Measurements from ENCODE around the gene MAN2A1.
"Not testable (repeated sequence)": the region's sequence is repeated elsewhere in the genome, so short reads cannot be mapped to it uniquely, and the experiment has no call there.

The MAN2A1 gene

DNA sequence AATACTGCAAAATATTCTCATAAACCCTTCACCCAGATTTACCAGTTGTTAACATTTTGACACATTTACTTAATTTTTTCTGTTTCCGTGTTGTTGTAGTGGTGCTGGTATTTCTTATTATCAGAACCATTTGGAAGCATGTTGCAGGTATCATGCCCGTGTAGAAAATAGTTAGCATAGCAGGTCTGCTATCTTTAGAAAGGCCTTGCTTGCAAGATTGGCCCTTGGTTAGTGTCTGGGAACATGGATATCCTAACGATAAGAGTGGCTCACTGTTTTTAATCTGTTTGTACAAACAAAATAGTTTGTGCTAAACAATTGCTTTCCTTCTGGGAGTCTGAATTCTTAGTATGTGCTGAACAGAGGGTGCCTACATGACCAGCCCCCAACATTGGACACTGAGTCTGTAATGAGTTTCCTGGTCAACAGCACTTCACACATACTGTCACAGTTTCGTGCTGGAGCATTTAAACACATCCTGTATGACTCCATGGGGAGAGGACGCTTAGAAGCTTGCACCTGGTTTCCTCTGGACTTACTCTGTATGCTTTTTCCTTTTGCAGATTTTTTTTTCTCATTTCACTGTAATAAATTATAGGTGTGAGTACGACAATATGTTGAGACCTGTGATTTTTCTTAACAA is 66.9 kb downstream of the MAN2A1 start:
- DNase-seq (ENCODE audit: low spot score), result no peak

DNA sequence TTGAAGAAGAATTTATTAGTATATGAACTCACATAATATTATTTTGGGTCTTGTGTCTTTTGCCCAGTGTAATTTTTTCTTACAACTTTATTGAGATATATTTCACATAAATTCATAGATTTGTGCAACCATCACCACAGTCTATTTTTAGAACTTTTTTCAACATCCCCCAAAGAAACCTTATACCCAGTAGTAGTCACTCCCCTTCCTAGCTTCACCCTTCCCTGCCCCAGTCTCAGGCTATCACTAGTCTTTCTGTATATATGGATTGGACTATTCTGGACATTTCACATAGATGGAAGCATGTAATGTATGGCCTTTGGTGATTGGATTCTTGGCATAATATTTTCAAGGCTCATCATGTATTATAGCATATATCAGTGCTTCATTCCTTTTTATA is 67.8 kb downstream of the MAN2A1 start:
- no peak for DNase-seq (ENCODE audit: low spot score)

DNA sequence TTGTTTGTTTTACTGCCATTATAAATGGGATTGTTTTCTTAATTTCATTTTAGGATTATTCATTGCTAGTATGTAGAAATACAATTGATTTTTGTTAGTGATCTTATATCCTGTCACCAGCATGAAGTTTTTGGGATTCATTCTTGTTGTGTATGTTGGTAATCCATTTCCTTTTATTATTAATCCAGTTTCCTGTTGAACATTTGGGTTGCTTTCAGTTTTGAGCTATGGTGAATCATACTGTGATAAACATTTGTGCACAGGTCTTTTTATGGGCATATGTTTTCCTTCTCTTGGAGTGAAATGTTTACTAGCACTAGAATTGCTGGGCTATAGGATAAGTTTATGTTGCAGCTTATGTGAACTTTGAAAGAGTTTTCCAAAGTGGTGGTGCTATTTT is 69.6 kb downstream of the MAN2A1 start:
- peak; percentile 4 for DNase-seq (ENCODE audit: low spot score)

DNA sequence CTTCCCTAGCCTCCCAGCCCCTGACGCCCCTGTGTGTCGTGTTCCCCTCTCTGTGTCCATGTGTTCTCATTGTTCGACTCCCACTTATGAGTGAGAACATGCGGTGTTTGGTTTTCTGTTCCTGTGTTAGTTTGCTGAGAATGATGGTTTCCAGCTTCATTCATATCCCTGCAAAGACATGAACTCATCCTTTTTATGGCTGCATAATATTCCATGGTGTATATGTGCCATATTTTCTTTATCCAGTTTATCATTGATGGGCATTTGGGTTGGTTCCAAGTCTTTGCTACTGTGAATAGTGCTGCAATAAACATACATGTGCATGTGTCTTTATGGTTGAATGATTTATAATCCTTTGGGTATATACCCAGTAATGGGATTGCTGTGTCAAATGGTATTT is 70.4 kb downstream of the MAN2A1 start:
- DNase-seq (ENCODE audit: low spot score), result not testable (repeated sequence)

DNA sequence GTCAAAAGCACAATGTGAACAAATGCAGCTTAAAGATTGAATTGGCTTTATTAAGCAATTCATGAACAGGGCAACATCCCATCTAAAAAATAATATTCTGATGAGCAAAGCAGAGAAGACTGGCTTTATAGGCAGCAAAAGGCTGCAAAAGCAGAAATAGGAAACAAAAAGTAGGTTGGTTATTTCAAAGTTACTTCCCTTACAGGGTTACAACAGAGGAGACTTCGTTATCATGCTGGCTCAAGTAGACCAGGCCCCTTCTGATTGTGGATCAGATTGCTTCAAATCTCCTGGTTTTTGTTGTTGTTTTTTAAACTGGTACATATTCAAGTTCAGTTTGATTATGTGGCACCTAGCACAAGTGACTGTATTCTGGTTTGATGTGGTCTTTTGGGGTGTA is 73.1 kb downstream of the MAN2A1 start:
- DNase-seq (ENCODE audit: low spot score), result no peak

DNA sequence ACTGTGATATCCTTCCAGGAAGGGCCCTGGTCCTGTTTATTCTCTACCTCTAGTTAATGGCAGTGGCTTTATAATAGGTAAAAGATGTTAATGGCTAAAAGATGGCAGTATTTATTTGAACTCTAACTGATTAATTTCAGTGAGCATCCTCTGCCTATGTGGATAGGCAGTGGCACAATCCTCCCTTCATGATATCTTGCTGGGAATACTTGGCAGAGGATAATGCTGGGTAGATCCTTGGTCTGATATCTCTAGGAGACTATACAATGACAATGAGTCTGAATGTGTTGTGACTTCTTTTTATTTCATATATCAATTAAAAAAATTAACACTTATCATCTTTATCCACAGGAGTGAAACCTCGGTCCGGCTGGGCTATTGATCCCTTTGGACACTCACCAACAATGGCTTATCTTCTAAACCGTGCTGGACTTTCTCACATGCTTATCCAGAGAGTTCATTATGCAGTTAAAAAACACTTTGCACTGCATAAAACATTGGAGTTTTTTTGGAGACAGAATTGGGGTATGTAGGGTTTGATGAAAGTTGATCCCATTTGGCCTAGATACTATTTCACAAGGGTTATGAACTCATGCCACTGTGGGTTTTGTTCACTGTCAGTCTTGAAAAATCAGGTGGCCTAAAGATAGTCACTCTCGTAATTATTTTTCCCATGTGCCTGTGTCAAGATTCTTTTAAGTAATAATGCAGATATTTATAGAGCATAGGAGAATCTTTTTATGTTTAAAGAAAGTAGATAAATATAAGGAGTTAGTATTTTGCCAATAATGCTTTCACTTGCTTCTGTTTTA is 77.7 kb downstream of the MAN2A1 start:
- no peak for DNase-seq (ENCODE audit: low spot score)

DNA sequence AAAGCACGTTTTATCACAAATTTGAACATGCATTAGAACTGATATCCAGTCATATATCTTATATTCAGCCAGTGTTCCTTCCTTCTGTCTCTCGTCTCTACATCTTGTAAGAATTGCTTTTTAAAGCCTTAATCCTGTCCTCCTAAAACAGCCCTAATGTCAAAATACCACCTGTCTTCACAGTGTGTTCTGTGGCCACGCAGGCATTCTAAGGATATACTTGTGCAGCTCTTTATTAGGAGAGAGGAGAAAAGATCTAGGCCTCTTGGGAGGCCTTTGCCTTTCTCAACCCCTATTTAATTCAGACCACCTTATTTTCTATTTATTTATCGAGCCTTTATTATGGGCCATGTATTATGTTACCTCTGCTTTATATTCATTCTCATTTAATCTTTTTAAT is 78.3 kb downstream of the MAN2A1 start:
- DNase-seq (ENCODE audit: low spot score), result no peak

GRCh38 chr5:109769597-109770291 is 80.0 kb downstream of the MAN2A1 start:
- DNase-seq (ENCODE audit: low spot score), result no peak

DNA sequence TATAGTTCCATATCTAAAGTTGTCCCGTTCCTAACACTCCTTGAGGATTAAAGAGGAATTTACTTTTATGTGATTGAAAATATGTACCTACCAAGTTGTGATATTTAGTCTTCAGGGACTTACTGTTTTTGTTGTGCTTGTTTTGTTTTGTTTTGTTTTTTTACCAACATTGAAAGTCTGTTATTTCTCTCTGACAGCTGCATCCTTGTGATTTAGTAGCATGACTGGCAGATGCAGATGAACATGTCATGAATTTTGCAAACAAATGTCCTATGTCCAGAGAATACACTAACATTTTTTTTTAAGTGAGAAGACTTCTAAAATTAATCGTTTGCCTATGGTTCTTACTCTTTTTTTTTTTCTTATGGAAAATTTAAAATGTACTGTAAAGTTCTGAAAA is 85.4 kb downstream of the MAN2A1 start:
- no peak for DNase-seq (ENCODE audit: low spot score)

DNA sequence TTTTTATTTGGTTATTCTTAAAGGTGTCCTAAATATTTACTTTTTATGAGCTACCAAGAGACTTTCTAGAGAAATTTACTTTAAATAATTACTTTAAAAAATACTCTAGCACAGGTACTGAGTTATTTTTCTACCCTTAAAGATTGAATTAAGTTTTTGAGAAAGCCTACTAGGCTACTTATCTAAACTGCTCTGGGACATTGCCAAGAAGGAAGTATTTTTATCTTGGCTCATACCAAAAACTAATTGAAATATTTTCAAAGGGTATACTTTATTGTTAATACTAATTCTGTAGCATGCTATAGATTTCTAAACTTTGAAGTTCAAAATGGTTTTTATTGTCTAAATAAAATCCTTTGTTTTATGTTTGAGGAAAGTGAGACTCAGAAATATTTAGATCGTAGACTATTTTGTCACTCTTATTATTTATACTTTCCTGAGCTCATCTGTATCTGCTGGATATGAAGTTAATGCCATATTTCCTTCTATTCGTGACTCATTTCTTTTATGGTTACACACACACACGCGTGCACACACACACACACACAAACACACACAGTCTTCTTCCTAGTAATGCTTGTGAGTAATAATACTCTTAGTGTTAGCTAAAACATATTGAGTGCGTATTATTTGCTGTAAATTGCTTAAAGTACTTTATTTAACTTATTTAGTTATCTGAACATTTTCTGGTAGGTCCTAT is 89.5 kb downstream of the MAN2A1 start:
- no peak for DNase-seq (ENCODE audit: low spot score)

- no peak for DNase-seq (ENCODE audit: low spot score)
Measured at GRCh38 chr5:109784687-109785086, 95.0 kb downstream of the MAN2A1 start.

- DNase-seq (ENCODE audit: low spot score), result no peak
Measured at GRCh38 chr5:109786206-109786855, 96.6 kb downstream of the MAN2A1 start.

GRCh38 chr5:109788596-109788995 is 98.9 kb downstream of the MAN2A1 start:
- DNase-seq (ENCODE audit: low spot score), result peak; percentile 35

GRCh38 chr5:109792613-109793012 is 102.9 kb downstream of the MAN2A1 start:
- no peak for DNase-seq (ENCODE audit: low spot score)

- no peak for DNase-seq (ENCODE audit: low spot score)
Measured at GRCh38 chr5:109803854-109804253, 114.1 kb downstream of the MAN2A1 start.

DNA sequence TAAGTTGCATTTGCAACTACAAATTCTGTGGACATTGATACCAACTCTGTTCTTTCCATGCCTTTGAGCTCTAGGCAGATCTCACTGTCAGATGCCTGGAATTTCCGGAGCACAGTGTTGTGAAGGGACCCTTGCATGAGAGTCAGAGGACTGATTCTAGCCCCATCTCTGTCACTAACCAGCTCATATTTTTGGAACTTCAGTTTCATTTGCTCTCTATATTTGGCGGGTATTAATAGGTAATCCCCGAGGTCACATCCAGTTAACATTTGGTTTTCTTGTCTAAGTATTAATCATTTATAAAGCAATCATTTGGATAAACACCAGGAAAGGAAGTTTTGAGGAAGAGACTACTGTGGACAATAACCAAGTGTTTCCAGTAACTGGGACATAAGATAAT is 115.7 kb downstream of the MAN2A1 start:
- DNase-seq (ENCODE audit: low spot score), result no peak

DNA sequence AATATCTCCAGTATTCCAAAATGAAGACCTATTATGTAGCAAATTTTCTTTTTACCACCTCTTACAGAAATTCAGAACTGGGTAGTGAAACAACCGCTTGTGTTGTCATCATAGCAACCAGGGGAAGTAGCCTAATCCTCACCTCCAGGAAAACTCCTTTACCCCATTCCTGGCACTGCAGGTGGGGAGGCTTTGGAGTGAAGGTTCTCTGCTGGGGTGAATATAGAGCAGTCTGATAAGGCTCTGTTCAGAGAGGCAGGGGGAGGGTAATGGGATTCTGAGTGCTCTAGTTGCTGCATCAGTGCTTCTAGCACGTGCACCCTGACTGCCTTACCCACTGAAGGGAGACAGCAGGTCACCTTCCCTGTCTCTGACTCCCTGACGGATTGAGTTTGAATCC is 116.2 kb downstream of the MAN2A1 start:
- no peak for DNase-seq (ENCODE audit: low spot score)

- no peak for DNase-seq (ENCODE audit: low spot score)
Measured at GRCh38 chr5:109812698-109813097, 123.0 kb downstream of the MAN2A1 start.

DNA sequence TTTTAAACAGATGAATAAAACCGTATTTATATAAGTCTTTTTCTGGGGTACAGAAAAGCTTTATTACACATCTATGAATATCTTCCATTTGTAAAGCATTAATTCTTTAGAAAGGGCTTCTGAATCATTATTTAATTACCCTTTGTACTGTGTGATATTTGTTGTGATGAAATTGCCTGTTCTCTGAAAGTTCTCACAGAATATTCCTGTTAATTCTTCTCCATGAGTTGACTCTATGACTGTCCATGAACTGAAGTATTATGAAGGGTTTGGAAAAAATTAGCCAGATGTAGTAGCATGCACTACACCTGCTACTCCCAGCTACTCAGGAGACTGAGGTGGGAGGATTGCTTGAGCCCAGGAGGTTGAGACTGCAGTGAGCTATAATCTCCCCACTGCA is 127.0 kb downstream of the MAN2A1 start:
- no peak for DNase-seq (ENCODE audit: low spot score)

GRCh38 chr5:109819878-109820277 is 130.2 kb downstream of the MAN2A1 start:
- DNase-seq (ENCODE audit: low spot score), result no peak

DNA sequence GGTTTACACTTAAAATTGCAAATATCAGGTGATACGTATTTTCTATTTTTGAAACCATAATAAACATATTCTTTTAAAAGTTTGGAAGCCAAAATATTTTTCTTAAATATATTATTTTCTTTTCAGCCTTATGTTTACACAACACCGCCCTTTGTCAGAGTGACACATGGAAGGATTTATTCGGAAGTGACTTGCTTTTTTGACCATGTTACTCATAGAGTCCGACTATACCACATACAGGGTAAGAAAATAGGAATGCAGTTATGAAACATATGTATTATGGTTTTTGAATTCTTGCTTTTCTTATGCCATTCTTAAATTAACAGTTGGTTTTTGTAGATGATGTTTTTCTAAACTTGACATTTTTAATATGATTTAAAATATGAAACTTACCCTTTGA is 133.9 kb downstream of the MAN2A1 start:
- no peak for DNase-seq (ENCODE audit: low spot score)

DNA sequence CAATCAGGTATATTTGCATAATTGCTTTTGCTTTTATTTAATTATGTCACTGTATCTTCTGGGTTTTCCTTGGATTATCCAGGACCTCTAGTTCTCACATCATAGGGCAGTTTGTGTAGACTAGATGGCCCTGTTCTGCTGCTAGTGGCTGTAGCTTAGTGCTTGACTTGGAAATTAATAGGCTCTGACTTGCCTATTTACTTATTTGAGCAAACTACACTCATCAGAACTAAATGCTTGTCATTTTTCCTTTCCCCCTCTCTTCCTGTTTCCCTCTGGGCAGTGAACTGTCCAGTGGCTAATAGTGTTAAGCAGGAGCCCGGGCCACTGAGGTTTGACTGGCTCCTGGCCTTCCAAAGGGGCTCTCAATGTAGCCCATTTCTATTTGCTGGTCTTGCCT is 135.7 kb downstream of the MAN2A1 start:
- no peak for DNase-seq (ENCODE audit: low spot score)
